Measurements from ENCODE around the gene CASP12.

GRCh38 chr11:104870910-104871309 is 27.4 kb downstream of the CASP12 start:
- TF ChIP-seq TAF1 (IDR thresholded peaks at IDR 0.05; ENCODE audit: borderline replicate concordance, low read depth, low read length) (no peak), POLR2A (IDR thresholded peaks at IDR 0.05; ENCODE audit: low read depth, low read length) (no peak), POLR2AphosphoS5 (IDR thresholded peaks at IDR 0.05; ENCODE audit: low read depth, low read length) (no peak)

All from GM12892 (cell line).